ENCODE data around the gene OR2J3.

Gene OR2J3

GRCh38 chr6:29107758-29108157 is at the start of gene OR2J3:
Gene OR2J3 (plus strand): TSS chr6:29108058. CDS start chr6:29111891, 3,833 bp downstream.
- no peak within 1 kb of the TSS for H3K4me3 ChIP-seq (ENCODE audit: low read depth, low read length)
- TF ChIP-seq CTCF (IDR thresholded peaks at IDR 0.05; ENCODE audit: low read depth, low read length) (no peak), MAX (IDR thresholded peaks at IDR 0.05; ENCODE audit: low read depth, low read length) (no peak), POLR2A (IDR thresholded peaks at IDR 0.05; ENCODE audit: extremely low read depth, insufficient read length) (no peak), MYC (IDR thresholded peaks at IDR 0.05; ENCODE audit: low read depth, low read length) (no peak)
- no peak for DNase-seq (ENCODE audit: low read depth)

- DNase-seq (ENCODE audit: low read depth) = peak; percentile 56
- TF ChIP-seq MYC (IDR thresholded peaks at IDR 0.05; ENCODE audit: low read depth, low read length) = no peak
- peak; percentile 84 for TF ChIP-seq CTCF (IDR thresholded peaks at IDR 0.05; ENCODE audit: low read depth, low read length)
- H3K4me3 ChIP-seq (ENCODE audit: low read depth, low read length) = no peak overlapping the region
Observed at GRCh38 chr6:29071831-29072723, 35.8 kb upstream of the OR2J3 start.

- no peak overlapping the region for H3K4me3 ChIP-seq (ENCODE audit: low read depth, low read length)
- DNase-seq (ENCODE audit: low read depth) = no peak
Observed at GRCh38 chr6:29079203-29079602, 28.7 kb upstream of the OR2J3 start.

GRCh38 chr6:29081312-29081711 is 26.5 kb upstream of the OR2J3 start:
- TF ChIP-seq MAX (IDR thresholded peaks at IDR 0.05; ENCODE audit: low read depth, low read length) (no peak), MYC (IDR thresholded peaks at IDR 0.05; ENCODE audit: low read depth, low read length) (no peak), POLR2A (IDR thresholded peaks at IDR 0.05; ENCODE audit: extremely low read depth, insufficient read length) (no peak), CTCF (IDR thresholded peaks at IDR 0.05; ENCODE audit: low read depth, low read length) (no peak)
- no peak for DNase-seq (ENCODE audit: low read depth)
- no peak overlapping the region for H3K4me3 ChIP-seq (ENCODE audit: low read depth, low read length)

More at GRCh38 chr6:29079203-29079602, 28.7 kb upstream of the OR2J3 start:
- no peak for TF ChIP-seq MAX (IDR thresholded peaks at IDR 0.05; ENCODE audit: low read depth, low read length)
- no peak for TF ChIP-seq MYC (IDR thresholded peaks at IDR 0.05; ENCODE audit: low read depth, low read length)
- no peak for TF ChIP-seq CTCF (IDR thresholded peaks at IDR 0.05; ENCODE audit: low read depth, low read length)
- TF ChIP-seq POLR2A (IDR thresholded peaks at IDR 0.05; ENCODE audit: extremely low read depth, insufficient read length) = no peak

GRCh38 chr6:29082457-29082856 is 25.4 kb upstream of the OR2J3 start:
- H3K4me3 ChIP-seq (ENCODE audit: low read depth, low read length) = no peak overlapping the region
- TF ChIP-seq CTCF (IDR thresholded peaks at IDR 0.05; ENCODE audit: low read depth, low read length) = no peak
- TF ChIP-seq POLR2A (IDR thresholded peaks at IDR 0.05; ENCODE audit: extremely low read depth, insufficient read length) = no peak
- no peak for TF ChIP-seq MAX (IDR thresholded peaks at IDR 0.05; ENCODE audit: low read depth, low read length)
- TF ChIP-seq MYC (IDR thresholded peaks at IDR 0.05; ENCODE audit: low read depth, low read length) = no peak
- DNase-seq (ENCODE audit: low read depth) = no peak

Data from NB4 (cell line).